Neural cell (in vitro differentiated cells): ENCODE measurements around the gene SACS. TPM values are rescaled to one million over a fixed set of nuclear protein-coding genes. Genes with fewer than 3 reads are reported as not detected.
A peak's percentile ranks its signal among the peaks of the same experiment; 100 is the strongest.

Experiments
- H2AFZ ChIP-seq: fragments of 200-600, 300-800 bp; sonication (generic), shearing (Covaris generic); 2 replicates; pipeline ENCODE4 v1.6.0; 2014; ENCODE audit warnings: low read depth, mild to moderate bottlenecking, antibody characterized with exemption, low read length, moderate library complexity
- H3F3A ChIP-seq: fragments of 200-600 bp; shearing (Covaris generic); 2 replicates; pipeline ENCODE4 v1.6.1; 2016; ENCODE audit warnings: mild to moderate bottlenecking, moderate library complexity, mixed read lengths, antibody characterized with exemption, low read length; ENCODE audit not compliant: insufficient read depth, poor library complexity, severe bottlenecking
- H3K27ac ChIP-seq: fragments of 200-600, 300-800 bp; sonication (generic), shearing (Covaris generic); 2 replicates; pipeline ENCODE4 v1.5.1; 2014; ENCODE audit warnings: mild to moderate bottlenecking, low read length, moderate library complexity
- H3K27me3 ChIP-seq: fragments of 300-800, 200-600 bp; sonication (generic), shearing (Covaris generic); 2 replicates; pipeline ENCODE4 v1.6.0; 2014; ENCODE audit warnings: mild to moderate bottlenecking, low read depth, low read length, moderate library complexity; ENCODE audit not compliant: insufficient read depth
- H3K36me3 ChIP-seq: fragments of 300-800, 200-600 bp; sonication (generic), shearing (Covaris generic); 2 replicates; pipeline ENCODE4 v1.5.1; 2014; ENCODE audit warnings: mild to moderate bottlenecking, antibody characterized with exemption, low read length, moderate library complexity; ENCODE audit not compliant: insufficient read depth
- H3K4me2 ChIP-seq: fragments of 300-800, 200-600 bp; sonication (generic), shearing (Covaris generic); 2 replicates; pipeline ENCODE4 v1.6.0; 2014; ENCODE audit warnings: mild to moderate bottlenecking, low read length
- H3K4me3 ChIP-seq: fragments of 300-800, 200-600 bp; sonication (generic), shearing (Covaris generic); 2 replicates; pipeline ENCODE4 v1.5.1; 2014; ENCODE audit warnings: mild to moderate bottlenecking, low read length, moderate library complexity
- H3K79me2 ChIP-seq: fragments of 200-600 bp; shearing (Covaris generic); replicated peaks from 2 replicates; pipeline ENCODE4 v1.6.0; 2014; ENCODE audit warnings: mild to moderate bottlenecking, low read length, moderate library complexity; ENCODE audit not compliant: insufficient read depth
- H3K9ac ChIP-seq: fragments of 300-800, 200-600 bp; sonication (generic), shearing (Covaris generic); 2 replicates; pipeline ENCODE4 v1.6.1; 2016; ENCODE audit warnings: mild to moderate bottlenecking, low read length, mixed read lengths
- H3K9me2 ChIP-seq: fragments of 200-600 bp; shearing (Covaris generic); 2 replicates; pipeline ENCODE4 v1.6.1; 2016; ENCODE audit warnings: mild to moderate bottlenecking, low read length, mixed read lengths; ENCODE audit not compliant: insufficient read depth
- H3K9me3 ChIP-seq: fragments of 200-600, 300-800 bp; sonication (generic), shearing (Covaris generic); 2 replicates; pipeline ENCODE4 v1.6.1; 2016; ENCODE audit warnings: mild to moderate bottlenecking, mixed run types, low read length, moderate library complexity, mixed read lengths
- H4K20me1 ChIP-seq: fragments of 200-600 bp; shearing (Covaris generic); 2 replicates; pipeline ENCODE4 v1.6.1; 2016; ENCODE audit warnings: mild to moderate bottlenecking, mixed run types; ENCODE audit not compliant: insufficient read depth
- CTCF ChIP-seq: fragments of 450-650 bp; IDR thresholded peaks from 2 replicates; pipeline ENCODE4 v1.5.1; 2014; ENCODE audit warnings: antibody characterized with exemption, mild to moderate bottlenecking, moderate library complexity; ENCODE audit not compliant: poor library complexity, severe bottlenecking
- EP300 ChIP-seq: fragments of 450-650 bp; conservative IDR thresholded peaks from 2 replicates; pipeline ENCODE4 v1.6.1; 2014; ENCODE audit warnings: antibody characterized with exemption, mild to moderate bottlenecking, moderate library complexity; ENCODE audit not compliant: poor library complexity, severe bottlenecking
- EZH2 ChIP-seq: fragments of 200-600, 300-800 bp; shearing (Covaris generic), sonication (generic); IDR thresholded peaks from 2 replicates; pipeline ENCODE4 v1.6.1; 2014; ENCODE audit warnings: antibody characterized with exemption, low read length, borderline replicate concordance, mild to moderate bottlenecking; ENCODE audit not compliant: insufficient read depth, poor library complexity, severe bottlenecking
- MXI1 ChIP-seq: fragments of 450-650 bp; conservative IDR thresholded peaks from 2 replicates; pipeline ENCODE4 v1.6.1; 2014; ENCODE audit warnings: antibody characterized with exemption, mild to moderate bottlenecking; ENCODE audit not compliant: poor library complexity, severe bottlenecking
- POLR2AphosphoS5 ChIP-seq: IDR thresholded peaks from 2 replicates; pipeline ENCODE4 v1.6.1; 2012
- RAD21 ChIP-seq: fragments of 450-650 bp; conservative IDR thresholded peaks from 2 replicates; pipeline ENCODE4 v1.6.1; 2014; ENCODE audit warnings: antibody characterized with exemption, mild to moderate bottlenecking, moderate library complexity
- REST ChIP-seq: IDR thresholded peaks from 2 replicates; pipeline ENCODE4 v1.6.1; 2012; ENCODE audit warnings: borderline replicate concordance
- SMC3 ChIP-seq: fragments of 450-650 bp; conservative IDR thresholded peaks from 2 replicates; pipeline ENCODE4 v1.6.1; 2014; ENCODE audit warnings: antibody characterized with exemption, mild to moderate bottlenecking, moderate library complexity; ENCODE audit not compliant: poor library complexity
- TAF1 ChIP-seq: IDR thresholded peaks from 2 replicates; pipeline ENCODE4 v1.6.1; 2012; ENCODE audit warnings: low read depth
- polyA plus RNA-seq: library from polyadenylated mRNA; depleted of rRNA; stranded (reverse); fragments of >200 nt; gene quantifications from 2 replicates; pipeline ENCODE4 v1.2.3, GENCODE V29; 2014

The SACS gene
- polyA plus RNA-seq, 1 donor from 2014 or later: 24.1 TPM

- Histone ChIP-seq H3K4me3 (no peak overlapping the region), H3K9ac (no peak overlapping the region), H3K27ac (no peak overlapping the region)
These were observed 33.8 kb upstream of the SACS start for GRCh38 chr13:23467048-23467931.

GRCh38 chr13:23466144-23467002 lies 32.9 kb upstream of the SACS start:
- Histone ChIP-seq H3K27ac (no peak overlapping the region), H3K79me2 (no peaks in the 10 kb centered on the region), H3K4me2 (peak overlapping the region; percentile 11), H3F3A (no peaks in the 10 kb centered on the region), H2AFZ (no peak overlapping the region), H3K27me3 (no peaks in the 10 kb centered on the region), H3K36me3 (no peaks in the 10 kb centered on the region), H3K9me2 (no peaks in the 10 kb centered on the region), H3K9me3 (no peaks in the 10 kb centered on the region), H3K4me3 (peak overlapping the region; percentile 71), H3K9ac (peak overlapping the region; percentile 58), H4K20me1 (no peaks in the 10 kb centered on the region)
- TF ChIP-seq POLR2AphosphoS5 (no peak), EP300 (peak; percentile 22), EZH2 (no peak), REST (peak; percentile 12), TAF1 (no peak), MXI1 (peak; percentile 61), CTCF (peak; percentile 80), RAD21 (peak; percentile 85), SMC3 (peak; percentile 89)

More at GRCh38 chr13:23467048-23467931, 33.8 kb upstream of the SACS start:
- H3K79me2 ChIP-seq: no peaks in the 10 kb centered on the region
- H3F3A ChIP-seq: no peaks in the 10 kb centered on the region
- H3K27me3 ChIP-seq: no peaks in the 10 kb centered on the region
- H3K9me3 ChIP-seq: no peaks in the 10 kb centered on the region
- H3K9me2 ChIP-seq: no peaks in the 10 kb centered on the region
- peak; percentile 30 for TF ChIP-seq SMC3
- no peak for TF ChIP-seq REST
- no peaks in the 10 kb centered on the region for H3K36me3 ChIP-seq
- H3K4me2 ChIP-seq: no peak overlapping the region
- H2AFZ ChIP-seq: no peak overlapping the region
- no peaks in the 10 kb centered on the region for H4K20me1 ChIP-seq
